HCT116 (cell line): ENCODE results near the gene ITFG1. TPM values are rescaled to one million over a fixed set of nuclear protein-coding genes. Genes with fewer than 3 reads are reported as not detected.

ENCODE experiments used
- ATAC-seq: fragments of 200-7000 bp; cut with Tn5 transposase; 2 replicates; pipeline ENCODE4 v1.9.1; 2020; ENCODE audit warnings: mild to moderate bottlenecking, moderate library complexity
- BruUV-seq: library from RNA; stranded (reverse); fragments of 400-500 nt; replicated peaks from 2 replicates; lab custom pipeline; 2021; lab: Mats Ljungman, UMichigan
- CTCF ChIA-PET: fragments of 300-600 bp; sonication (Branson Sonifier 250); formaldehyde crosslinking; loops from one replicate; lab custom pipeline; 2021; ENCODE audit warnings: antibody characterized with exemption; lab: Charles Lee
- POLR2A ChIA-PET: fragments of 300-600, 350-600 bp; sonication (Branson Sonifier 250); formaldehyde crosslinking; loops from one replicate; lab custom pipeline; 2021; ENCODE audit warnings: antibody characterized with exemption; lab: Charles Lee
- RAD21 ChIA-PET, 2 experiments: fragments of 300-600 bp; sonication (Branson Sonifier 250); formaldehyde crosslinking; loops; one replicate each; lab custom pipeline; 2023; ENCODE audit warnings: low total read pairs in 2 of 2; ENCODE audit not compliant: uncharacterized antibody in 2 of 2, unreplicated experiment in 2 of 2, low non-redundant PET in 1 of 2; lab: Charles Lee
- DNase-seq: peaks from one replicate; pipeline ENCODE4 v3.0.0-alpha.2; 2010; ENCODE audit warnings: low read depth, low spot score
- H2AFZ ChIP-seq: fragments of 200-600 bp; shearing (Covaris generic), sonication (generic); 2 replicates; pipeline ENCODE4 v1.6.1; 2017; ENCODE audit warnings: low read depth, mixed run types, mixed read lengths, antibody characterized with exemption, low read length; ENCODE audit not compliant: poor library complexity, severe bottlenecking
- H3K27ac ChIP-seq: 2 replicates; pipeline ENCODE4 v1.5.1; 2012; ENCODE audit warnings: low read depth, low read length
- H3K27me3 ChIP-seq: fragments of 200-600 bp; sonication (generic); 2 replicates; pipeline ENCODE4 v1.6.1; 2016; ENCODE audit warnings: mixed run types, low read length, mixed read lengths; ENCODE audit not compliant: insufficient read depth
- H3K36me3 ChIP-seq, 2 experiments: fragments of 200-500 bp in 1 of 2; fragments of 200-600 bp in 1 of 2; sonication (Bioruptor generic) in 1 of 2; sonication (generic) in 1 of 2; 2 replicates each; pipeline versions ENCODE4 v1.5.1 to v1.6.1; 2014 to 2016; ENCODE audit warnings: low read length in 2 of 2, inconsistent platforms in 1 of 2, mixed read lengths in 1 of 2, mixed run types in 1 of 2; ENCODE audit not compliant: insufficient read depth in 2 of 2, control insufficient read depth in 1 of 2
- H3K4me1 ChIP-seq, 2 experiments: fragments of 200-600 bp in 1 of 2; sonication (generic) in 1 of 2; 2 replicates each; pipeline versions ENCODE4 v1.5.1 to v1.6.1; 2012 to 2017; ENCODE audit warnings: low read length in 2 of 2, inconsistent platforms in 1 of 2, mild to moderate bottlenecking in 1 of 2, mixed read lengths in 1 of 2, mixed run types in 1 of 2, moderate library complexity in 1 of 2; ENCODE audit not compliant: insufficient read depth in 2 of 2, control insufficient read depth in 1 of 2
- H3K4me2 ChIP-seq: fragments of 200-600 bp; sonication (generic); 2 replicates; pipeline ENCODE4 v1.6.1; 2017; ENCODE audit warnings: mixed run types, low read length, mixed read lengths
- H3K4me3 ChIP-seq, 2 experiments: fragments of 200-600 bp in 1 of 2; sonication (generic) in 1 of 2; replicated peaks in 1 of 2; 2 replicates each; pipeline ENCODE4 v1.5.1; 2011 to 2016; ENCODE audit warnings: low read length in 2 of 2, control low read depth in 1 of 2, low read depth in 1 of 2, mild to moderate bottlenecking in 1 of 2, mixed read lengths in 1 of 2, mixed run types in 1 of 2
- H3K79me2 ChIP-seq: fragments of 200-600 bp; sonication (generic); 2 replicates; pipeline ENCODE4 v1.6.1; 2017; ENCODE audit warnings: mild to moderate bottlenecking, mixed run types, low read length, moderate library complexity, mixed read lengths; ENCODE audit not compliant: insufficient read depth
- H3K9ac ChIP-seq: fragments of 200-600 bp; sonication (generic); 2 replicates; pipeline ENCODE4 v1.6.1; 2016; ENCODE audit warnings: low read length, mixed read lengths
- H3K9me2 ChIP-seq: fragments of 200-600 bp; sonication (generic), shearing (Covaris generic); 2 replicates; pipeline ENCODE4 v1.6.1; 2017; ENCODE audit warnings: mixed run types, mild to moderate bottlenecking, moderate library complexity; ENCODE audit not compliant: insufficient read depth
- H3K9me3 ChIP-seq, 2 experiments: fragments of 200-500 bp in 1 of 2; fragments of 200-600 bp in 1 of 2; sonication (Bioruptor generic) in 1 of 2; sonication (generic) in 1 of 2; 2 replicates each; pipeline ENCODE4 v1.6.1; 2014 to 2017; ENCODE audit warnings: low read length in 2 of 2, mixed read lengths in 2 of 2, inconsistent platforms in 1 of 2, low read depth in 1 of 2, mild to moderate bottlenecking in 1 of 2, mixed run types in 1 of 2, moderate library complexity in 1 of 2; ENCODE audit not compliant: control insufficient read depth in 1 of 2, insufficient read depth in 1 of 2
- H4K20me1 ChIP-seq: fragments of 200-600 bp; sonication (generic), shearing (Covaris generic); 2 replicates; pipeline ENCODE4 v1.6.1; 2017; ENCODE audit warnings: mixed run types, mild to moderate bottlenecking, moderate library complexity; ENCODE audit not compliant: insufficient read depth
- CBX3 ChIP-seq: IDR thresholded peaks from 2 replicates; pipeline ENCODE4 v1.6.1; 2012; ENCODE audit warnings: low read depth
- CEBPB ChIP-seq: IDR thresholded peaks from 2 replicates; pipeline ENCODE4 v1.6.1; 2012; ENCODE audit warnings: low read depth
- CTCF ChIP-seq, 3 experiments: fragments of 200-600 bp in 1 of 3; sonication (generic) in 1 of 3; IDR thresholded peaks in 2 of 3; conservative IDR thresholded peaks in 1 of 3; 2 replicates each; pipeline ENCODE4 v1.5.1; 2012 to 2017; ENCODE audit warnings: low read depth in 2 of 3, low read length in 2 of 3, antibody characterized with exemption in 1 of 3, borderline replicate concordance in 1 of 3, control low read depth in 1 of 3, mild to moderate bottlenecking in 1 of 3, mixed read lengths in 1 of 3, mixed run types in 1 of 3, moderate library complexity in 1 of 3; ENCODE audit not compliant: insufficient read depth in 1 of 3
- EGR1 ChIP-seq: IDR thresholded peaks from 2 replicates; pipeline ENCODE4 v1.6.1; 2012; ENCODE audit warnings: low read depth
- ELF1 ChIP-seq: IDR thresholded peaks from 2 replicates; pipeline ENCODE4 v1.6.1; 2012; ENCODE audit warnings: low read depth, borderline replicate concordance
- EZH2 ChIP-seq: fragments of 200-600 bp; sonication (generic); IDR thresholded peaks from 2 replicates; pipeline ENCODE4 v1.6.1; 2017; ENCODE audit warnings: antibody characterized with exemption, mixed run types
- FOSL1 ChIP-seq: IDR thresholded peaks from 2 replicates; pipeline ENCODE4 v1.6.1; 2012; ENCODE audit warnings: low read depth
- JUND ChIP-seq: IDR thresholded peaks from 2 replicates; pipeline ENCODE4 v1.6.1; 2012
- MAX ChIP-seq: IDR thresholded peaks from 2 replicates; pipeline ENCODE4 v1.6.1; 2012
- POLR2A ChIP-seq: IDR thresholded peaks from 2 replicates; pipeline ENCODE4 v1.7.0; 2011; ENCODE audit warnings: borderline replicate concordance; ENCODE audit not compliant: insufficient read depth, insufficient read length; ENCODE audit errors: extremely low read depth
- POLR2AphosphoS5 ChIP-seq: IDR thresholded peaks from 2 replicates; pipeline ENCODE4 v1.6.1; 2011; ENCODE audit warnings: mild to moderate bottlenecking, low read depth, low read length, moderate library complexity
- RAD21 ChIP-seq: IDR thresholded peaks from 2 replicates; pipeline ENCODE4 v1.6.1; 2012; ENCODE audit warnings: low read depth, mild to moderate bottlenecking
- REST ChIP-seq: IDR thresholded peaks from 2 replicates; pipeline ENCODE4 v1.6.1; 2012; ENCODE audit warnings: low read depth
- SIN3A ChIP-seq: IDR thresholded peaks from 2 replicates; pipeline ENCODE4 v1.6.1; 2012; ENCODE audit warnings: low read depth
- SP1 ChIP-seq: IDR thresholded peaks from 2 replicates; pipeline ENCODE4 v1.6.1; 2012; ENCODE audit warnings: low read depth
- SRF ChIP-seq: IDR thresholded peaks from 2 replicates; pipeline ENCODE4 v1.6.1; 2012; ENCODE audit warnings: low read depth
- YY1 ChIP-seq: IDR thresholded peaks from 2 replicates; pipeline ENCODE4 v1.6.1; 2011; ENCODE audit warnings: low read length, low read depth, moderate library complexity, mild to moderate bottlenecking; ENCODE audit not compliant: insufficient replicate concordance; ENCODE audit errors: extremely low read depth
- ZBTB33 ChIP-seq: IDR thresholded peaks from 2 replicates; pipeline ENCODE4 v1.6.1; 2011; ENCODE audit warnings: mild to moderate bottlenecking, low read length, moderate library complexity; ENCODE audit not compliant: insufficient replicate concordance; ENCODE audit errors: extremely low read depth
- ZFX ChIP-seq: fragments of 450-650 bp; IDR thresholded peaks from 2 replicates; pipeline ENCODE4 v1.6.1; 2017
- ZNF274 ChIP-seq: fragments of 200-500 bp; sonication (Bioruptor generic); IDR thresholded peaks from 2 replicates; pipeline ENCODE4 v1.6.1; 2014; ENCODE audit warnings: mild to moderate bottlenecking, low read depth, low read length, inconsistent platforms
- intact Hi-C: fragments of 100-400 bp; cut with micrococcal nuclease; formaldehyde crosslinking; loops from 2 replicates; pipeline ENCODE4 v1.10.0; 2022
- total RNA-seq: library from RNA; stranded (reverse); gene quantifications from one replicate; pipeline ENCODE4 v1.2.1, GENCODE V29; 2021; ENCODE audit not compliant: unreplicated experiment

ITFG1 gene
- total RNA-seq, 1 experiment from 2014 or later, result 24.9 TPM

- CTCF ChIA-PET, result no interaction called here
- intact Hi-C loops, result no loop called here
- Histone ChIP-seq H4K20me1 (no peaks in the 10 kb centered on the region; the same call in 1 of the 2 replicates), H3K4me2 (no peak overlapping the region), H2AFZ (no peak overlapping the region), H3K4me1 (no peaks in the 10 kb centered on the region), H3K4me3 (no peak overlapping the region), H3K27ac (no peak overlapping the region), H3K36me3 (no peaks in the 10 kb centered on the region), H3K9me2 (no peaks in the 10 kb centered on the region), H3K79me2 (no peaks in the 10 kb centered on the region), H3K9me3 (no peaks in the 10 kb centered on the region), H3K9ac (no peak overlapping the region), H3K27me3 (no peaks in the 10 kb centered on the region)
- BruUV-seq, result no TSS peak
- DNase-seq, result no peak
- TF ChIP-seq CEBPB (no peak), POLR2A (no peak), SP1 (no peak), CTCF (IDR thresholded peaks at IDR 0.05 in 2 of 3, conservative IDR thresholded peaks at IDR 0.05 in 1 of 3; ENCODE audit: borderline replicate concordance in 1 of 3, insufficient read depth in 1 of 3, low read depth in 2 of 3, low read length in 2 of 3) (no peak), ZBTB33 (no peak), SRF (no peak), EGR1 (no peak), CBX3 (no peak), JUND (no peak), ELF1 (no peak), FOSL1 (no peak), ZNF274 (no peak), YY1 (no peak), SIN3A (no peak), ZFX (no peak), POLR2AphosphoS5 (no peak), RAD21 (no peak), MAX (no peak), REST (no peak), EZH2 (no peak)
- POLR2A ChIA-PET, result no interaction called here
- no peak for ATAC-seq
- RAD21 ChIA-PET, result no interaction called here
These were observed 78.5 kb downstream of the ITFG1 start for GRCh38 chr16:47382362-47382761.
